Measurements from ENCODE around the gene PIGR.

Gene PIGR

DNA sequence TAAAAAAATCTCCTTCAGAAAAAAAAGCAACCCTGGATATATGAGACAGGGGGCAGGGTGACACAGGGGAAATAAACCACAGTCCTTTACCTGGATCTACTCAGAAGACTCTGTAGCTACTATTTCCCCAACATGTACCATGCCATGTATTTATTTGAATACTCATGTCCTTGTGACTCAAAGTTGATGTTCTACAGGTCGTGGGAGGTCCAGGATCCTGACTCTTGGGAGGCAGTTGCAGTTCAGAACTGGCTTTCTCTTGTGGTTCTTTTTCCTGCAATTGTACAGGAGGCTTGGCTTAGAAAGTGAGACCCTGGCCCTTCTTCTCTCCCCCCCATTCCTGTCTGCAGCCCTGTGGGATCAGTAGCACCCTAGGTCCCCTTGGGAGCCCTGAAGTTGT, 54.9 kb downstream of the PIGR start:
- no peak for TF ChIP-seq ZFP30 (CRISPR knock-in tag; IDR thresholded peaks at IDR 0.05)
- no peak for TF ChIP-seq ZNF70 (CRISPR knock-in tag; IDR thresholded peaks at IDR 0.05)
- TF ChIP-seq, protein P1, sequence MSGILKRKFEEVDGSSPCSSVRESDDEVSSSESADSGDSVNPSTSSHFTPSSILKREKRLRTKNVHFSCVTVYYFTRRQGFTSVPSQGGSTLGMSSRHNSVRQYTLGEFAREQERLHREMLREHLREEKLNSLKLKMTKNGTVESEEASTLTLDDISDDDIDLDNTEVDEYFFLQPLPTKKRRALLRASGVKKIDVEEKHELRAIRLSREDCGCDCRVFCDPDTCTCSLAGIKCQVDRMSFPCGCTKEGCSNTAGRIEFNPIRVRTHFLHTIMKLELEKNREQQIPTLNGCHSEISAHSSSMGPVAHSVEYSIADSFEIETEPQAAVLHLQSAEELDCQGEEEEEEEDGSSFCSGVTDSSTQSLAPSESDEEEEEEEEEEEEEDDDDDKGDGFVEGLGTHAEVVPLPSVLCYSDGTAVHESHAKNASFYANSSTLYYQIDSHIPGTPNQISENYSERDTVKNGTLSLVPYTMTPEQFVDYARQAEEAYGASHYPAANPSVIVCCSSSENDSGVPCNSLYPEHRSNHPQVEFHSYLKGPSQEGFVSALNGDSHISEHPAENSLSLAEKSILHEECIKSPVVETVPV (CRISPR knock-in tag; IDR thresholded peaks at IDR 0.05), result no peak
- no peak for TF ChIP-seq ZFP3 (CRISPR knock-in tag; IDR thresholded peaks at IDR 0.05)
- no peak for TF ChIP-seq ESRRG (CRISPR knock-in tag; IDR thresholded peaks at IDR 0.05)
- no peak for TF ChIP-seq ZC3H10 (CRISPR knock-in tag; IDR thresholded peaks at IDR 0.05)
- no peak for TF ChIP-seq RARB (CRISPR knock-in tag; IDR thresholded peaks at IDR 0.05)
- TF ChIP-seq TCF4 (CRISPR knock-in tag; IDR thresholded peaks at IDR 0.05; ENCODE audit: borderline replicate concordance), result no peak
- TF ChIP-seq OSR1 (CRISPR knock-in tag; IDR thresholded peaks at IDR 0.05), result no peak
- no peak for TF ChIP-seq BACH2 (CRISPR knock-in tag; IDR thresholded peaks at IDR 0.05; ENCODE audit: borderline replicate concordance)
- TF ChIP-seq, protein P2, sequence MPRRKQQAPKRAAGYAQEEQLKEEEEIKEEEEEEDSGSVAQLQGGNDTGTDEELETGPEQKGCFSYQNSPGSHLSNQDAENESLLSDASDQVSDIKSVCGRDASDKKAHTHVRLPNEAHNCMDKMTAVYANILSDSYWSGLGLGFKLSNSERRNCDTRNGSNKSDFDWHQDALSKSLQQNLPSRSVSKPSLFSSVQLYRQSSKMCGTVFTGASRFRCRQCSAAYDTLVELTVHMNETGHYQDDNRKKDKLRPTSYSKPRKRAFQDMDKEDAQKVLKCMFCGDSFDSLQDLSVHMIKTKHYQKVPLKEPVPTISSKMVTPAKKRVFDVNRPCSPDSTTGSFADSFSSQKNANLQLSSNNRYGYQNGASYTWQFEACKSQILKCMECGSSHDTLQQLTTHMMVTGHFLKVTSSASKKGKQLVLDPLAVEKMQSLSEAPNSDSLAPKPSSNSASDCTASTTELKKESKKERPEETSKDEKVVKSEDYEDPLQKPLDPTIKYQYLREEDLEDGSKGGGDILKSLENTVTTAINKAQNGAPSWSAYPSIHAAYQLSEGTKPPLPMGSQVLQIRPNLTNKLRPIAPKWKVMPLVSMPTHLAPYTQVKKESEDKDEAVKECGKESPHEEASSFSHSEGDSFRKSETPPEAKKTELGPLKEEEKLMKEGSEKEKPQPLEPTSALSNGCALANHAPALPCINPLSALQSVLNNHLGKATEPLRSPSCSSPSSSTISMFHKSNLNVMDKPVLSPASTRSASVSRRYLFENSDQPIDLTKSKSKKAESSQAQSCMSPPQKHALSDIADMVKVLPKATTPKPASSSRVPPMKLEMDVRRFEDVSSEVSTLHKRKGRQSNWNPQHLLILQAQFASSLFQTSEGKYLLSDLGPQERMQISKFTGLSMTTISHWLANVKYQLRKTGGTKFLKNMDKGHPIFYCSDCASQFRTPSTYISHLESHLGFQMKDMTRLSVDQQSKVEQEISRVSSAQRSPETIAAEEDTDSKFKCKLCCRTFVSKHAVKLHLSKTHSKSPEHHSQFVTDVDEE (CRISPR knock-in tag; IDR thresholded peaks at IDR 0.05), result no peak
- TF ChIP-seq ARNTL (CRISPR knock-in tag; IDR thresholded peaks at IDR 0.05; ENCODE audit: borderline replicate concordance, low read depth), result no peak
- no peak for TF ChIP-seq ZNF8 (CRISPR knock-in tag; IDR thresholded peaks at IDR 0.05)
- no peak for TF ChIP-seq ISL1 (CRISPR knock-in tag; IDR thresholded peaks at IDR 0.05)
- TF ChIP-seq GLIS3 (CRISPR knock-in tag; IDR thresholded peaks at IDR 0.05), result no peak
- TF ChIP-seq, protein P3, sequence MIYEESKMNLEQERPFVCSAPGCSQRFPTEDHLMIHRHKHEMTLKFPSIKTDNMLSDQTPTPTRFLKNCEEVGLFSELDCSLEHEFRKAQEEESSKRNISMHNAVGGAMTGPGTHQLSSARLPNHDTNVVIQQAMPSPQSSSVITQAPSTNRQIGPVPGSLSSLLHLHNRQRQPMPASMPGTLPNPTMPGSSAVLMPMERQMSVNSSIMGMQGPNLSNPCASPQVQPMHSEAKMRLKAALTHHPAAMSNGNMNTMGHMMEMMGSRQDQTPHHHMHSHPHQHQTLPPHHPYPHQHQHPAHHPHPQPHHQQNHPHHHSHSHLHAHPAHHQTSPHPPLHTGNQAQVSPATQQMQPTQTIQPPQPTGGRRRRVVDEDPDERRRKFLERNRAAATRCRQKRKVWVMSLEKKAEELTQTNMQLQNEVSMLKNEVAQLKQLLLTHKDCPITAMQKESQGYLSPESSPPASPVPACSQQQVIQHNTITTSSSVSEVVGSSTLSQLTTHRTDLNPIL (CRISPR knock-in tag; IDR thresholded peaks at IDR 0.05; ENCODE audit: low read depth), result no peak
- ATAC-seq, result no peak

DNA sequence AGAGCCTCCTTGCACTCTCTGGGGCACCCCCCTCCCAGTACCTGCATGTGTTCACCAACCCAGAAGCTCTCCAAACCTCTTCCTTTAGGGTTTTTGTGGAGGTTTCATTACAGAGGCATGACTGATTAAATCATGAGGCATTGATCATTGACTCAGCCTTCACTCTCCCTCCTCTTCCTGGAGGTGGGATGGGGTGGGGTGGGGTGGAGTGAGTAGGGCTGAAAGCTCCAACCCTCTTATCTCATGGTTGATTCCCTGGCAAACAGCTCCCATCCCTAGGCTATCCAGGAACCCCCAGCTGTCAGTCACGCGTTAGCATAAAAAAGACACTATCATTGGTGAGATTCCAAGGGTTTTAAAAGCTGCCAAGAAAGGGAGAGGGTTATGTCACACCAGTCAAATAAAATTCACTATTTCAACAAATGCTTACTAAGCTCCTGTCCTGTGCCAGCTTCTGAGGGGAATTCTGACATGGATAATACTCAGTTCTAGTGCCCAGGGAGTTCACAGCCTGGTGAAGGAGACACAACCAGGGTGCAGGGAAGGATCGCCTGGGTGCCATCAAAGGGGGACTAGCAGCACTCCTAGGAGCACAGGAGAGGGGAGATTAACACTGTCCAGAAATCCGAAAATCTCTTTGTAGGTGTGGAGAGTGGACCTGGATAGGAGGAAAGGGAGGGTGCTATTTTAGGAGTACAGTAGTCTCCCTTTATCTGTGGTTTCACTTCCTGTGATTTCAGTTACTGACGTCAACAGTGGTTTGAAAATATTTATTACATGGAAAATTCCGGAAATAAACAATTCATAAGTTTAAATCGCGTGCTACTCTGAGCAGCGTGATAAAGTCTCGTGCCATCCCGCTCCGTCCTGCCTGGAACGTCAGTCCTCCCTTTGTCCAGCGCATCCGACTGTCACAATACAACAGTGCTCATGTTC, 55.9 kb downstream of the PIGR start:
- TF ChIP-seq ISL1 (CRISPR knock-in tag; IDR thresholded peaks at IDR 0.05) (no peak), ZFP30 (CRISPR knock-in tag; IDR thresholded peaks at IDR 0.05) (no peak), TOX (CRISPR knock-in tag; IDR thresholded peaks at IDR 0.05; ENCODE audit: borderline replicate concordance) (no peak), ZNF565 (CRISPR knock-in tag; conservative IDR thresholded peaks at IDR 0.05; ENCODE audit: low read depth) (no peak), ZNF8 (CRISPR knock-in tag; IDR thresholded peaks at IDR 0.05) (no peak), PPARA (CRISPR knock-in tag; IDR thresholded peaks at IDR 0.05; ENCODE audit: borderline replicate concordance) (no peak), CSDC2 (CRISPR knock-in tag; IDR thresholded peaks at IDR 0.05) (no peak), ZC3H10 (CRISPR knock-in tag; IDR thresholded peaks at IDR 0.05) (no peak), ESRRG (CRISPR knock-in tag; IDR thresholded peaks at IDR 0.05) (no peak), SNAI2 (CRISPR knock-in tag; IDR thresholded peaks at IDR 0.05) (no peak), ZNF70 (CRISPR knock-in tag; IDR thresholded peaks at IDR 0.05) (no peak), GLIS3 (CRISPR knock-in tag; IDR thresholded peaks at IDR 0.05) (no peak), RARB (CRISPR knock-in tag; IDR thresholded peaks at IDR 0.05) (no peak), OSR1 (CRISPR knock-in tag; IDR thresholded peaks at IDR 0.05) (no peak), POU6F1 (CRISPR knock-in tag; IDR thresholded peaks at IDR 0.05; ENCODE audit: borderline replicate concordance, low read depth) (no peak), PATZ1 (CRISPR knock-in tag; IDR thresholded peaks at IDR 0.05; ENCODE audit: borderline replicate concordance) (no peak), ARNTL (CRISPR knock-in tag; IDR thresholded peaks at IDR 0.05; ENCODE audit: borderline replicate concordance, low read depth) (no peak)
- TF ChIP-seq, protein P3 (CRISPR knock-in tag; IDR thresholded peaks at IDR 0.05; ENCODE audit: low read depth), result no peak
- peak; percentile 26; the same call in 1 of the 3 replicates for ATAC-seq

Data from SK-N-SH treated with all-trans-retinoic acid at 6 μM for 48 hours (cell line).